ENCODE data around the gene C12orf56. TPM values are rescaled to one million over a fixed set of nuclear protein-coding genes. Genes with fewer than 3 reads are reported as not detected.

Gene C12orf56
- total and polyA plus RNA-seq, 9 of the 15 experiments (the other 6 are each of a cell fraction or from before 2014, with no cell fraction given): 0.40 to 4.8 (median 1.2) TPM

- no peak overlapping the region for H2AFZ ChIP-seq (ENCODE audit: low read depth, low read length)
- CTCF ChIA-PET (ENCODE audit: low intra/inter-chr PET ratio): no interaction called here
- H3K36me3 ChIP-seq (ENCODE audit: control insufficient read depth, insufficient read depth, low read length): no peaks in the 10 kb centered on the region
- BruUV-seq (replicated peaks): no TSS peak
- no peaks in the 10 kb centered on the region for H3K9me3 ChIP-seq (replicated peaks; ENCODE audit: control insufficient read depth, insufficient read depth, low read depth, low read length)
- intact Hi-C loops (cut with micrococcal nuclease): no loop called here
- WGBS (ENCODE audit: insufficient coverage, low coverage, missing lambda C conversion rate): 4% methylated on average over 4 of the region's 4 CpGs
- ATAC-seq (no peak), DNase-seq (ENCODE audit: extremely low read depth in 1 of 4, low spot score in 3 of 4) (no peak), FAIRE-seq (no peak)
- no peaks in the 10 kb centered on the region for H4K20me1 ChIP-seq (replicated peaks; ENCODE audit: control insufficient read depth, insufficient read depth, low read length)
- TF ChIP-seq BRCA1 (IDR thresholded peaks at IDR 0.05) (no peak), BRCA1 (CRISPR knock-in tag; IDR thresholded peaks at IDR 0.05) (no peak), ZNF507 (tag; conservative IDR thresholded peaks at IDR 0.05) (no peak), E2F4 (CRISPR knock-in tag; IDR thresholded peaks at IDR 0.05; ENCODE audit: low read depth) (no peak), RBM17 (IDR thresholded peaks at IDR 0.05; ENCODE audit: borderline replicate concordance, low read depth, low read length) (no peak), MAFG (tag; conservative IDR thresholded peaks at IDR 0.05) (0 out of 2 replicates have a peak, but pooled peaks have one; percentile 18), MAFF (IDR thresholded peaks at IDR 0.05; ENCODE audit: low read length) (peak; percentile 36; the same call in 1 of the 2 replicates), PPARD (CRISPR knock-in tag; IDR thresholded peaks at IDR 0.05) (no peak), SMAD4 (CRISPR knock-in tag; conservative IDR thresholded peaks at IDR 0.05) (no peak), ZNF75A (CRISPR knock-in tag; IDR thresholded peaks at IDR 0.05) (no peak), HNRNPLL (IDR thresholded peaks at IDR 0.05; ENCODE audit: low read depth, low read length, poor library complexity, severe bottlenecking) (no peak), PHF8 (IDR thresholded peaks at IDR 0.05; ENCODE audit: borderline replicate concordance, low read length) (no peak), BACH1 (tag; IDR thresholded peaks at IDR 0.05) (no peak), XRCC5 (IDR thresholded peaks at IDR 0.05; ENCODE audit: low read depth, low read length) (no peak), KLF6 (CRISPR knock-in tag; IDR thresholded peaks at IDR 0.05; ENCODE audit: borderline replicate concordance) (no peak), CTBP1 (IDR thresholded peaks at IDR 0.05; ENCODE audit: borderline replicate concordance) (no peak), ZNF717 (CRISPR knock-in tag; IDR thresholded peaks at IDR 0.05) (no peak), ZNF41 (CRISPR knock-in tag; conservative IDR thresholded peaks at IDR 0.05) (no peak), ZNF274 (IDR thresholded peaks at IDR 0.05; ENCODE audit: borderline replicate concordance, low read depth, low read length) (no peak), C11orf30 (IDR thresholded peaks at IDR 0.05; ENCODE audit: low read depth) (peak; percentile 47; the same call in 1 of the 2 replicates), CREB1 (IDR thresholded peaks at IDR 0.05) (no peak), CREB1 (CRISPR knock-in tag; IDR thresholded peaks at IDR 0.05) (no peak), WHSC1 (IDR thresholded peaks at IDR 0.05; ENCODE audit: low read length) (no peak), ZNF316 (IDR thresholded peaks at IDR 0.05) (peak; percentile 84), MYBL2 (IDR thresholded peaks at IDR 0.05; ENCODE audit: low read depth) (no peak), MYBL2 (CRISPR knock-in tag; IDR thresholded peaks at IDR 0.05; ENCODE audit: borderline replicate concordance) (no peak)
- H3K9me1 ChIP-seq (ENCODE audit: control insufficient read depth, insufficient read depth, low read length): no peaks in the 10 kb centered on the region
- no peak overlapping the region for H3K9ac ChIP-seq (ENCODE audit: insufficient read depth in 1 of 2, low read depth in 2 of 2, low read length in 2 of 2)
- POLR2A ChIA-PET: no interaction called here
- no peak overlapping the region for H3K27ac ChIP-seq (ENCODE audit: extremely low read depth, low read depth, low read length)
- no peak overlapping the region for H3K4me2 ChIP-seq (ENCODE audit: insufficient read depth, low read length)
- in situ Hi-C loops (cut with MboI): no loop called here
- H3K79me2 ChIP-seq (ENCODE audit: control insufficient read depth, insufficient read depth, low read length): no peaks in the 10 kb centered on the region
- H3K27me3 ChIP-seq (ENCODE audit: control insufficient read depth in 2 of 2, insufficient read depth in 2 of 2, low read length in 2 of 2): peaks cover 0 to 18% of the 10 kb centered on the region in 2 experiments; a peak in 3 of 5 replicates
- no peak overlapping the region for H3K4me3 ChIP-seq
- H3K4me1 ChIP-seq (replicated peaks in 1 of 2; ENCODE audit: control insufficient read depth in 2 of 2, insufficient read depth in 2 of 2, low read length in 2 of 2): no peaks in the 10 kb centered on the region
These were observed 112.1 kb downstream of the C12orf56 start for GRCh38 chr12:64278421-64278820.

All from K562 (cell line).